HL-60/S4 treated with retinoic acid at 250 ng/mL for 4 days and 3 days (cell line): ENCODE data around the gene TPM1.

Experiments
- in situ Hi-C: fragments of 300-500 bp; cut with MboI; formaldehyde crosslinking; loops from 2 replicates; pipeline ENCODE4 v1.7.0; 2022; ENCODE audit warnings: low sequenced_read_pairs

The TPM1 gene

DNA sequence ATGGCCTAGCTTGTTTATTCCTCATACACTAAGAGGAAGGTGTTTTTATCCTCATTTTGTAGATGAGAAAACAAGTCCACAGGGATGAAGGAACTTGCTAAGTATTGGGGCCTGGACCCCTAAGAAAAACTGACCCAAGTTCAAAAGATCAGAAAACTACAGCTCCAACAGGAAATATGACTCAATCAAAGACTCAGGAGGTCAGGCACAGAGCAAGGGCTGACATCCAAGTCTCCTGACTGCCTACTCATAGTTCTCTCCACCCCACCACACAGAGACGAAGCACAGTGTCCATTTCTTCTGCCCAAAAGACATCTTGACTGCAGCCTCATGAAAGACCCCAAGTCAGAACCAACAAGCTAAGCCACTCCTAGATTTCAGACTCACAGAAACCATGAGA lies 26.9 kb upstream of the TPM1 start:
- in situ Hi-C loops: no loop called here

DNA sequence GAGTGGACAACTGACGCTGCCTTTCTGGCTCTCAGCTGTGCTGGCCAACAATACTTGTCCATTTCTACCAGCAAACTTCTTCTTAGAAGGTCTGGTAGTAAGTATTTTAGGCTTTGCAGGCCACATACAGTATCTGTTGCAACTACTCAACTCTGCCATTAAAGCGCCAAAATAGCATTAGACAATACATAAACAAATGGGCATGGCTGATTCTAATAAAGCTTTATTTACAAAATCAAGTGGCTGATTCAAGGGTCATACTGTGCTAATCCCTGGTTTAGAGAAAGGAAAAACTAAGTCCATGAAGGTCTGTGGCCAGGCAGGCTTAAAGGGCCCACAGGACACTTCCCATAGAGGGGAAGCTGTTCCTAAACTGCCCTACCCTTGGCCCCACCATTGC lies 26.3 kb upstream of the TPM1 start:
- in situ Hi-C loops: no loop called here

DNA sequence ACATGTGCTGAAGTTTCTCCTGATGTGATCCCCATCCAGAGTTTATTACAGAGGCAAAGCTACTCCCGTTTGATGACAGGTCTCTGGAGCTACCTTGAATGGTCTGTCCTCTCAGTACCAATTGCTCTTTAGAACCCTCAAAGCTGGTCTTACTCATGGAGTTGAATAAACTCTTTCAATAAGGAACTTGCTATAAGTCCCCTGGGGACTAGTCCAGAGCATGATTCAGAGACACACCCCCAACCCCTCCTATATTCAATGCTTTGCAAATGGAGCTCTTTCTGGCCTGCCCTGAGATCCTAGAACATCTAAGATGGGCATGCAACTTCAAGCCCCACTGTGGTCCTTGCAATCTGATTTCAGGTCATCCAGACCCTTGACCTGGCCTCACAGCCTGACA lies 23.9 kb upstream of the TPM1 start:
- in situ Hi-C loops: no loop called here

DNA sequence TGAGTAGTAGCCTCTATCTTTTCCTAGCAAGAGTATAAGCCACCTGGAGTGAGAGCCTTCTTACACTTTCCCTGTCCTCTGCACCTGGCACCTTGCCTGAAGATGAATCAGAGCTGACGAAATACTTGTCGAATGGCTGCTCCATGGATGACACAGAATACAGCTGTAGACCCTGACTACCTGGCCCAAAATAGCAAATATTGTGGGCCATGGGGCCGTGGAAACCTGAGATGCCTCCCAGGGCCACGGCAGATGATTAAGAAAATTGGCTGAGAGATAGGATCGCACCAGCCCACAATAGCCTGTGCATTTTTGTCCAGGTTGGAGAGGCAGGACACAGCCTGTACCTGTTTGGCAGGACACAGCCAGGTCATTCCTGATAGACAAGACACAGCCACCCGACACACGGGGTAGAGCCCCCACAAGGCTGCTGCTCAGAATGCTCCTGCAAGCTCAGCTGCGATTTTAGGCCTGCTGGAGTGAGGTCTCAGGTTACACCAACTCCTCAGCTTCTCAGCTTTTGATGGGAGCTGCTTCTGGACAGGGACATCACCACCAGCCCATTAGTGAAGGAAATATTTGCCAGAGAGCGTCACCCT lies 22.9 kb upstream of the TPM1 start:
- in situ Hi-C loops: no loop called here

DNA sequence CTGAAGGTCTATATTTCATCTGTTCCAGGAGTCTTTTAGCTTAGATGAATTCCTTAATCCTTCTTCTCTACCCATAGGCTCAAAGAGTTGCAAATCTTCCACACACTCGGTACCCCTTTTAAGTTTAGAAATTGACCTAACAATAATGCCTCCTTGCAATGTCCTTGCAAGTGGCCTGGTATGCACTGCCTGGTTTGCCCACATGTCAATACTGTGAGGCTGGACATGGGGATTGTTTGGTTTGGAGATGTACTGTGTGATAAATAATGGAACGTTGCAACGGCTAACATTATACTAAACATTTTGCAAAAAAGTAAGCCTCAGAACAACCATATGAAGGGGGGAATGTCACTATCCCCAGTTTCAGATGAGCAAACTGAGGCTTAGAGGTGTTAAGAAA lies 22.4 kb upstream of the TPM1 start:
- in situ Hi-C loops: no loop called here

DNA sequence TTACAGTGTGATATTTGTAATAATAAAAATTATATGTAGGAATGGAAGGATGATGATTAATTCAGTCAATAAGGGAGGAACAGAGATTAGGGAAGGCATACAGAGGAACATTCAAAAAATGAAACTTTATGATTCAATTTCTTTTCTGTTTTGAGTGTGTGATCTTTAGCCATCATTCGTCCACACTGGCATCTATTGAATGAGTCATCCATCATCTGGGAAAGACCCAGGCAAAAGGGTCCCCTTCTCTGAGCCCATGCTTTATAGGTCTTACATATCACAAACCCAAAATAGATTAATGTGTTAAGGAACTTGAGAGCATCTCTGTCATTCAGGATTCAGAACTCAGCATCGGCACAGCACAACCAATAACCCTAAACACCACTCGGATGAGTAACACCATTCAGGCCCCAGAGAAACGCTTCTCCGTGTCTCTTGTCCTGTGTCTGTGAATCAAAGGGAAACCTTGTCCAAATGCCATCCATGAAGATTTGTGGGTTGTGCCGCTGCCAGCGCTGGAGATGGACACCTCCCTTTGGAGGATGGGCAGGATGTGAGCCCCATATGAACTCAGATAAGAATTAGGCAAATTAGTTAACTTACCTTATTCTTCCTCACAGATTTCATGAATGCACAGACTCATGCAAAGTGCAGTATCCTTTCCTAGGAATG lies 21.7 kb upstream of the TPM1 start:
- in situ Hi-C loops: no loop called here

DNA sequence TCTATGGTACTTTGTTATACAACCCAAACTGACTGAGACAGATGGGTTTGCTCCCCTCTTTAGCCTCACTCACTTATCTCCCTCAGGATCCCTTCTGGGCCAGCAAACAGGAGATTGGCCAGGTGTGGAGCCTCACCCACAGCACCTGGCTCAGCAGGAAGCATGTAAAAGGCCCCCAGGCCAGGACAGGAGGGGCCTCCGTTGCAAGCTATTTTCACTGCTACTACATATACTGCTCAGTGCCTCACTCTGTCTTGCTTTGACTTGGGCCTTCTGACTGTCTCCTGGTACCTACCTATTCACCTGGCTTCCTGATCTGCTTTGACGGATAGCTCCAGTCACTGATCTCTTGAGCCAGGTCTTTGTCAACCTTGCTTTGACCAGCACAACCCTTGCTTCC lies 20.4 kb upstream of the TPM1 start:
- in situ Hi-C loops: no loop called here

DNA sequence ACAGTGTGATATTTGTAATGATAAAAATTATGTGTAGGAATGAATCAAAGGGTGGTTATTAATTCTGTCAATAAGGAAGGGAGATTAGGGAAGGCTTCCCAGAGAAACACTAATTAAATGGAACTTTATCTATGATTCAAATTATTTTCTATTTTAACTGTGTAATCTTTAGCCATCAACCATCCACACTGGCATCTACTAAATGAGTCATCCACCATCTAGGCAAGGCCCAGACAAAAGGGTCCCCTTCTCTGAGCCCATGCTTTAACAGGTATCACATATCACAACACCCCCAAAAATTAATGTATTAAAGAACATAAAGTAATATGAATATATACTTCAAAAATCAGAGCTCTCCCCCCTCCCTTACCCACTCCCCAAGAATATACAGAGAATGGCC lies 19.9 kb upstream of the TPM1 start:
- in situ Hi-C loops: no loop called here

DNA sequence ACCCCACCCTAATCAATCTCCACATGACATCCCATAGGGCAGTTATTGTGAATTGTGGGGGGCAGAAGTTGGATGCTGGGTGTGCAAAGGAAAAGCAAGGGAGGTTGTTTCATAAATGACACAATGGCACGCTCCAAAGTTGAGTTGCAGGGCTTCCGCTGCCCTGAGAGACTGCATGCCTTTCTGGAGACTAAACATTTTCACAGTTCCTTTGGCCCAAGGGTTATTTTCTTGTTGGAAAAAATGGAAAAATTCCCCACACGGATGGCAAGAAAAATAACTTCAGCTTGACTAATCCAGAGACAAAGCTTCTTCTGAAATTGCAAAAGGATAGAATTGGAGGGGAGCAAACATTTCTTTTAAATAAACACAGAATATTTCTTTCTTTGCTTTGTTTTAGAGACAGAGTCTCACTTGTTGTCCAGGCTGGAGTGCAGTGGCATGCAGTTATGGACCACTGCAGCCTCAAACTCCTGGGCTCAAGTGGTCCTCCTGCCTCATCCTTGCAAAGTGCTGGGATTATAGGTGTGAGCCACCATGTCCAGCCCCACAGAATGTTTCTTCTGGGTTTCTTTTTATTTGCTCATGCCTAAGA lies 19.1 kb upstream of the TPM1 start:
- in situ Hi-C loops: no loop called here

DNA sequence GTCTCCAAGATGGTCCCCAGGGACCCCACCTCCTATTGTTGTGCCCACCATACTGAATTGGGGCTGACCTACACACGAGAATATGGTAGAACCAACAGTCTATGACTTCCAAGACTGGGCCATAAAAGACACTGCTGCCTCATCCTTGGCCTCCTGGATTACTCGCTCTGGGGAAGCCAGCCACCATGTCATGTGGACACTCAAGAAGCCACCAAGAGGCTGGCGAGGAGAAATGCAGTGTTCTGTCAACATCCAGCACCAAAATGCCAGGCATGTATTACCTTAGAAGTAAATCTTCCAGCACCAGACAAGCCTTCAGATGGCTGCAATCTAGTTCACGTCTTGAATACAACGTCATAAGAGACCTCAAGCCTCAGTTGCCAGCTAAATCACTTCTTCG lies 17.1 kb upstream of the TPM1 start:
- in situ Hi-C loops: no loop called here

DNA sequence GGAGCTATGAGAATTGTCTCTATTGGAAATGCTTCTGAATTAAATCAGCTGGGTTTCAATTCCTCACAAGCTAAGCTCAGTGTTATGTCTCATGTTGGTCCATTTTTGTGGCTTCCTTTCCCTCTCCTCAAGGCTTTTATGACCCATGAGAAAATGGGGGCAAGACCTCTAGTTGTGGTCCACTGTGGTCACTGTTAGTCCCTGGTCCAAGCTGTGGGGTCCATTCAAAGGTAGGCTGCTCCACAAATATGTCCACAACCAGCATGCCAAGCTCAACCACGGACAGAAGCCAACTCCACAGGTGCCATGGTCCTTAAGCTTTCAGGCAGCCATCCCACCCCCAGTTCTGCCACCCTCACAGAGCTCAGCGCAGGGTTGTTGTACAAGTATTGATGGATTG lies 14.9 kb upstream of the TPM1 start:
- in situ Hi-C loops: no loop called here

DNA sequence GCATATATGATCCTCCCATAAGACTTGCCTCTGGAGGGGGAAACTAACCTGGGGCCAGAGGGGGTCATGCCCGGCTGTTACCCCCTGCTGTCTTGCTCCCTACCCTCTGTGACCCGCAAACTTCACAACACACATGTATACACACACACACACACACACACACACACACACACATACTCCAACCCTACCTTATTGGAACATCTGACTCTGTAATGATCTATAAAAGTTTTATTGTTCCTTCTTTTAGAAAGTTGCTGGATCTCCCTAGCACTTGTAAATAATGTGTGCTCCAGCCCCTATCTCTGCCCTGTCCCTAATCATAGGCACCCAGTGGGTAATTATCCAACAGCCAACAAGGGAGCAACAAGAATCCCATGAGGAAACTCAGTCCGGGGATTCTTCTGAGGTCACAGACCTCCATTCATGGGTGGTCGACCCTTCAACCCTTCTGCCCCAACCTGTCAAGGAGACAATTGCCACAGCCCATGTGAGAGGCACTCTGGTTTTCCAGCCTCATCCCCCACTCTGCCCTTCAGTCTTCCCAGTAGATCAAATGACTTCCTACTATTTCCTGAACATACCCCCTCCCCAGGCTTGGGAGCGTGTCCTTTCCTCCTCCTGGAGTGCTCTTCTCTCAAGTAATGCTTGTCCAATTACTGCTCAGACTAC lies 14.0 kb upstream of the TPM1 start:
- in situ Hi-C loops: no loop called here

DNA sequence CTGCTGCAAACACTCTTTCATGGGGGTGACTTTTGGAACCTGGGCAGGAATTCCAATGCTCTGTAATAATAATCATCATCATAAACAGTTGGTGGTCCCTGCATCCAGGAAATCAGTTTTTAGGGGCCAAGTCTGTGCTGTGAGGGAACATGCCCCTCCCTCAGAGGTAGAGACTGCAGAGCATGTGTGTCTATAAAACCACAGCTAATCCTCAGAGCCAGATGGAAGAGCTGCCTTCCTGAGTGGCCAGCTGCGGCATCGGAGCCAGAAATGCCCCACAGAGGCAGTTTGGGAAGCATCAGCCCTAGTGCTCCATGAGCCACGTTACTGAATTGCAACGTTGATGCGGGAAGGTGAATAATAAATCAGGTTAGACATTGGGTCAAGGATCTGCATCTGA lies 12.9 kb upstream of the TPM1 start:
- in situ Hi-C loops: no loop called here

DNA sequence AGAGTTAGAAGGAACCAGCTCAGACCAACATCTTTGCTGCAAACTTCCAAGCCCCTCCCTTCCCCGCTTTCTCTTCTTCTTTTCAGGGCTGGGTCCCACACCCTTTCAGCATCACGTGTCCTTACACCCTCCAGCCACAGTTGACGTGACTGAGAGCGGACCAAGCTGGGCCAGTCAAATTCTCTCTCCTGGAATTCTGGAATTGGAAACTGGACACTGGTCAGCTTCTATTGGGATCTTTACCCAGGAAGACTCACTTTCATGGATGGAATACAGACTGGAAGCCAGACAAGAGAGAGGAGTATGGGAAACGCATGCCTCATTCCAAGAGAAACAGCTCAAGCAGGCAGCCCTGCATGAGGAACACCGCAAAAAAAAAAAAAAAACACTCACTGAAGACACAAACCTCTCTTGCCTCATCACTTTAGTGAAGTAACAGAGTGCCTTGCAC lies 12.4 kb upstream of the TPM1 start:
- in situ Hi-C loops: no loop called here

DNA sequence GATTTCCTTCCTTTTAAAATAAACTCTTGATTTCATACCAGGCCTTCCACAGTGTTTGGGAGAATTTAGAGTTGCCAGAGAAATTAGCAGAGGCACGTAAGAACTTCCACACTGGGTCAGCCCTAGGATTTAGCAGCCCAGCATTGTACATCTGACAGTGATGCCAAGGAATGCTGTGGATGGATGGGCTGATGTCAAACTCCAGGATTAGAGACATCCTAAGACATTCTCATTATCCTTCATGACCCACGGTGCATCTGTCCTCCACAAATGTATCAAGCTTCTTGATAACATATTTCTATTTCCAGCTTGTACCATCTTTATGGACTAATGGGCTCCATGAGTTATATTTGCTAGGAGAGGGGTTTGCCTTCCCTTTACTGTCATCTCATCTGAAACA lies 8.0 kb upstream of the TPM1 start:
- in situ Hi-C loops: no loop called here

DNA sequence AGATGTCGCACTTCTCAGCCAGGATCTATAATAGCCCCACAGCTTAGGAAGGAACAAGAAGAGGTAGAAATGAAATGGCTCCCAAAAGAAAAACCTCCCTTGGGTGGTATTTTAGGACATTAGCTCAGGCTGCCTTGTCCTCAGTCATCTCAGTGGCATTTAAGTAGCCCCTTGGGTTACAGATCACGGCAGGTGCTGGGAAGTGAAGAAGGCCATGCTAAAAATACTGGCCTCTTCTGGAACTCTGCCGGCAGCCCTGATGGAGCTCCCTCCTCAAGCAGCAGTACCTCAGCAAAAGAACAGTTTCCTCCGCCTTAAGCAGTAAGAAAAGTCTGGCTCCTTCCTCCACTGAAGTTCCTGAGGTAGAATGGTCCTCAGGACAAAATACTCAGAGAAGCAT lies 7.3 kb upstream of the TPM1 start:
- in situ Hi-C loops: no loop called here

DNA sequence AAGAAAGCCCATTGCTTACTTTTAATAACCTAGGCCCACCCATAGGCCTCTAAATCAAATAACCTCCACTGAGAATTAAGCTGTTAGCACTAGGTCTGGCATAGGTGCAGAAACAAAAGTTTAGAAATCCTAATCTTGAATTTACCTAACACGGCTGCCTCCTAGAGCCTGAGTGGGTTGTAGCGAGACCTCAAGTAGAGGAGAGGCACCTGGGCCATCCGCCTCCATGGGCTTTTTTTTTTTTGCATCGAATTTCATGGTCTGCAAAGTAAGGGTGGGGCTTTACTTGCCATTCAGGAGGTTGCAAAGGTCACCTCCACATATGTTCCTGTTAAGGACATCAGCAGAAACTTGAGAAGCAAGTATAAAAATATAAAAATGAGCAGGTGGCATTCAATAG lies 6.6 kb upstream of the TPM1 start:
- in situ Hi-C loops: no loop called here

DNA sequence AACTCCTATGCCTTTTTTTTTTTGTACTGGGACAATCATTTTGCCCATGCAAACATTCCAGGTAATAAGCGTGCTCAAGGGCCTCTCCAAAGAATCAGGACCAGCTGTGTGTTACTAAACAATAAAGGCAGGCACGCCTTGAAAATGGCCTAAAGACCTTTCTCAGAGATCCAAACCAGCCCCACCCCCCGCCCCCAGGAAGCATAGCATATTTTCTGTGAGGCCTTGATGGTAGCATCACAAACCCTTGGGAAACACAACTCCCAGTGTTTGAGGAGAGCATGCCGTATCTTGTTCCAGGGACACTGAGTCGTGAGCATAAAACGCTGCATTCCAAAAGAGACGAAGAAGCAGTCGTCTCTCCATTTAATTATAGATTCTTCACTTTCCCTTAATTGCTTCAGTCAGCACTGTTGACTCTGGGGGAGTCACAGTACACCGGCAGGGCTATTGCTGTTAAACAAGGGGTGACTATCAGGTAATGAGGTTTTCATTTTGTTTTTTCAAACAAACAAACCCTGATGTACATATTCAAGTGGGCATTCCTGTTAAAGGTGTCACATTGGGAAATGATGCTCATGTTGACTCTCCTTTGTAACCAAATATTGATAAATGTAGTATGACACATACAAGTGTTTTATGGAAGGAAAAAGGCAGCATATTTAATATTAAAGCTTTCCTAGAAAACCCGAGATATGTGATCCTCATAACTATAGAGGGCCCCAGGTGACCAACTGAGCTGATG lies 4.4 kb upstream of the TPM1 start:
- in situ Hi-C loops: no loop called here

DNA sequence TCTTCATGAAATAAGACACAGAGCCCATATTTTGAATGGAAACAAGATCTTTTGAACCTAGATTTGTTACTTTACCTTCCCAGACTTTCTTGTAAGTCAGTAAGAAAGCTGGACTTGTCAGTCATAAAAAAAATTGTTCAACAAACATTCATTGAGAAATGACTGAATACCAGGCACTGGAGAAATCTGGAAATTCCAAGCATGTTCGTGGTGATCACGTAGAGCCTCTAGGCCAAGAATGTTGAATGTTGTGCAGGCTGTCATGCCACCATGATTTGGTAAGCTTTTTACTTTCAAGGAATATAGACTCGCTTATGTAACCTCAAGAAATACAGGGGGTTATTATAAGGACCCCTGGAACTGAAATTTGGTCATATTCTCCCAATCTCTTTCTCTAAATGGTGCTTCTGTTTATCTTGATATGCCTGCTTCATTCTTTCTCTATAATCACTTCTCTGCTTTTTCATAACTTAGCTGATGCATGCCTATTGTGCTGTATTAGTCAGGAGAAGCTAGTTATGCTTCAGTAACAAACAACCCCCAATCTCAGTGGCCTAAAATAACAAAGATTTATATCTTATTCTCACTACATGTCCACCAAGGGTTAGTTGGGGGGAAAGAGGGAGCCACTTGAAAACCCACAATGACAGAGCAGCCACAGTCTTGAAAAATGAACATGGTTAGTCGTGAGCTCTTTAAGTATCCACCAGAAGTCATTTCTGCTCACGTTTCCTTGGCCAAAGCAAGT lies 3.4 kb upstream of the TPM1 start:
- in situ Hi-C loops: no loop called here

DNA sequence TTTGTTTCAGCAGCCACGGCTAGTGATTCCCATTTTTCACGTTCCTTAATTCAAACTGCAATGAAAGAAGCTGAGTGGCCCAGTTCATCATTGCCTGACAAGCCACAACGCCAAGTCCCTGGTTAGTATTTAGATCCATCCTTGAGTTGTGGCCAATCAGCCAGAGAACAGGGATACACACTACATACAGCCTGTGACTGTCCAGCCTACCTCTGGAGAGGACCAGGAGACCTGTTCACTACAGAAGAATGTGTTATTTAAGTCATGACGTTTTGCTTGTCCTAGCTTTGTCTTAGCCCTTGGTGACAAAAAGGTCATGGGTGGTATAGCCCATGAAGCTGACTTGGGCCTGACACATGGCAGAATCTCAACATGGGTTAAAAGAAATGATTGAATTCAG lies 2.7 kb upstream of the TPM1 start:
- in situ Hi-C loops: no loop called here

DNA sequence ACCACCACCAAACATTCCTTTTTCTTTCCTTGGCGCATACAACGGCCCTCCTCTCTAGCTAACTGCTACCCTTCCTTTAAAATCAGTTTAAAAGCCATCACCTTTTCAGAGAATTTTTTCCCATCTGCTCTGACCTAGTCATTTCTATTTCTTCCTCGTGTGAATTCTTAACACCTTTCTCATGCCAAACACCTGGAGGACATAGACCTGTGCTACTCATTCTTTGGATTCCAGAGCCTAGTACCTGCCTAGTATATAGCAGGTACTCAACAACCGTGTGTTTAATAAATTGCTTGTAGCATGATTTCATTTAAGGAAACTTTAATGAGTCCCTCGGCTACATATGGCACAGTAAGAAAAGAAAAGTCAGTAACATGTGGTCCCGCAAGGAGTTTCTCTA lies 2.0 kb upstream of the TPM1 start:
- in situ Hi-C loops: no loop called here
